Measurements from ENCODE around the gene FGD5.
"Not testable (repeated sequence)": the region's sequence is repeated elsewhere in the genome, so short reads cannot be mapped to it uniquely, and the experiment has no call there.

Gene FGD5

GRCh38 chr3:14808025-14808424 lies 10.7 kb upstream of the FGD5 start:
- Histone ChIP-seq H2AFZ (no peak overlapping the region), H3K4me1 (no peaks in the 10 kb centered on the region)

GRCh38 chr3:14808502-14809266 lies 10.1 kb upstream of the FGD5 start:
- no peaks in the 10 kb centered on the region for H3K4me1 ChIP-seq

More at GRCh38 chr3:14808025-14808424, 10.7 kb upstream of the FGD5 start:
- no peaks in the 10 kb centered on the region for H3K79me2 ChIP-seq
- no peaks in the 10 kb centered on the region for H3K27me3 ChIP-seq (ENCODE audit: control insufficient read depth, insufficient read depth, low read length)
- TF ChIP-seq CTCF (IDR thresholded peaks at IDR 0.05), result no peak
- H3K9me3 ChIP-seq (ENCODE audit: control insufficient read depth, low read length), result no peaks in the 10 kb centered on the region
- H3K36me3 ChIP-seq (ENCODE audit: control insufficient read depth, insufficient read depth, low read length), result no peaks in the 10 kb centered on the region
- H3K27ac ChIP-seq, result no peak overlapping the region
- H3K4me2 ChIP-seq (ENCODE audit: low read length), result no peak overlapping the region
- no peak overlapping the region for H3K9ac ChIP-seq
- H3K4me3 ChIP-seq (ENCODE audit: low read depth, low read length), result no peak overlapping the region

GRCh38 chr3:14809611-14810010 lies 9.2 kb upstream of the FGD5 start:
- H3K27me3 ChIP-seq (ENCODE audit: control insufficient read depth, insufficient read depth, low read length); H3K79me2 ChIP-seq; H2AFZ ChIP-seq; H3K9ac ChIP-seq; H3K4me1 ChIP-seq; H3K4me2 ChIP-seq (ENCODE audit: low read length); H3K36me3 ChIP-seq (ENCODE audit: control insufficient read depth, insufficient read depth, low read length); H3K9me3 ChIP-seq (ENCODE audit: control insufficient read depth, low read length); H3K4me3 ChIP-seq (ENCODE audit: low read depth, low read length): not testable (repeated sequence)
- peak overlapping the region; percentile 9 for H3K27ac ChIP-seq

More at GRCh38 chr3:14808502-14809266, 10.1 kb upstream of the FGD5 start:
- no peak overlapping the region for H3K27ac ChIP-seq
- H2AFZ ChIP-seq, result no peak overlapping the region
- no peak overlapping the region for H3K9ac ChIP-seq
- no peak for TF ChIP-seq CTCF (IDR thresholded peaks at IDR 0.05)
- H3K4me3 ChIP-seq (ENCODE audit: low read depth, low read length), result no peak overlapping the region
- H3K9me3 ChIP-seq (ENCODE audit: control insufficient read depth, low read length), result no peaks in the 10 kb centered on the region
- H3K27me3 ChIP-seq (ENCODE audit: control insufficient read depth, insufficient read depth, low read length), result no peaks in the 10 kb centered on the region
- no peak overlapping the region for H3K4me2 ChIP-seq (ENCODE audit: low read length)
- H3K36me3 ChIP-seq (ENCODE audit: control insufficient read depth, insufficient read depth, low read length), result no peaks in the 10 kb centered on the region
- H3K79me2 ChIP-seq, result no peaks in the 10 kb centered on the region

GRCh38 chr3:14810070-14810791 lies 8.5 kb upstream of the FGD5 start:
- Histone ChIP-seq H3K79me2 (no peaks in the 10 kb centered on the region), H3K27me3 (ENCODE audit: control insufficient read depth, insufficient read depth, low read length) (no peaks in the 10 kb centered on the region), H3K4me1 (no peaks in the 10 kb centered on the region), H3K36me3 (ENCODE audit: control insufficient read depth, insufficient read depth, low read length) (no peaks in the 10 kb centered on the region), H3K4me2 (ENCODE audit: low read length) (peak overlapping the region; percentile 53), H3K4me3 (ENCODE audit: low read depth, low read length) (no peak overlapping the region), H3K9me3 (ENCODE audit: control insufficient read depth, low read length) (no peaks in the 10 kb centered on the region), H2AFZ (no peak overlapping the region), H3K9ac (no peak overlapping the region), H3K27ac (peak overlapping the region; percentile 9)
- TF ChIP-seq CTCF (IDR thresholded peaks at IDR 0.05), result no peak

GRCh38 chr3:14810801-14811661 lies 7.7 kb upstream of the FGD5 start:
- no peak overlapping the region for H2AFZ ChIP-seq
- no peaks in the 10 kb centered on the region for H3K79me2 ChIP-seq
- no peaks in the 10 kb centered on the region for H3K27me3 ChIP-seq (ENCODE audit: control insufficient read depth, insufficient read depth, low read length)
- no peak for TF ChIP-seq CTCF (IDR thresholded peaks at IDR 0.05)
- H3K9ac ChIP-seq, result no peak overlapping the region
- no peaks in the 10 kb centered on the region for H3K4me1 ChIP-seq
- H3K4me2 ChIP-seq (ENCODE audit: low read length), result no peak overlapping the region
- H3K27ac ChIP-seq, result peak overlapping the region; percentile 36
- H3K4me3 ChIP-seq (ENCODE audit: low read depth, low read length), result peak overlapping the region; percentile 33
- H3K9me3 ChIP-seq (ENCODE audit: control insufficient read depth, low read length), result no peaks in the 10 kb centered on the region
- no peaks in the 10 kb centered on the region for H3K36me3 ChIP-seq (ENCODE audit: control insufficient read depth, insufficient read depth, low read length)

Data from parathyroid adenoma (tissue), 2 donors.